Activated CD8-positive, alpha-beta memory T cell treated with anti-CD3 and anti-CD28 coated beads for 24 hours (primary cell): ENCODE results near the gene FSD1L.

Source experiments
- DNase-seq: peaks from one replicate; pipeline ENCODE4 v3.0.0-alpha.2; 2020

The FSD1L gene

DNA sequence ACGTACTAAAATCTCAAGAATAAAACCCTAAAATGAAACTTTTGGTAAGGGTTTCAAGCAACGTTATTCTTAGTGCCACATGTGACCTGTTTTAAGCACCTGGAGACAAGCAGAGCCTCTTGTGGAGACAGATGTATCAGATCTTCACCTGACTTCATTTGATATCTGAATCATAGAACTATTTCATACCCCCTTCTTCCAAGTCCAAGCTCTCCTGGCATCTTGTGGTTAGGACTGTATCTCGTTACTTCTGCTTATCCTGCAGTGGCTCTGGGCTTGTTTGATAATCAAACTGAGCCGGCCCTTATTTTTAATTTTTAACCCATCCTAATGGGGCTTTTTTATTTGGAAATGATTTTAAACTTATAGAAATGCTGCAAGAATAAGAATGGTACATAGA, 11.1 kb upstream of the FSD1L start:
- no peak for DNase-seq

DNA sequence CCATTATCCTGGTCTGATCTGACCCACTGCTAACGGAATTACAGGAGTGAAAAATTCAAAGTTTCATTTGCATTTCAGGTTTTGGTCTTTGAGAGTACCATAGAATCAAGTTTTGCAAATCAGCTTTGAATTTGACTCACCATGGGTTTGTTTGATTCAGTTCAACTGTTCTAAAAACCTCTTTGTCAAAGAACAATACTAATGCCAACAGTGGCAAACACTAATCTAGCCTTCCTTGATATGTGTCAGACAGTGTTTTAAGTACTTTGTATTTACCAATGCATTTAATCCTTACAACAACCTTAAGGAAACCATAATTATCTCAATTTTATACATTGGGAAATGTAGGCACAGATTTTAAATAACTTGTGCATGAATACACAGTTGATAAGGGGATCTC, 10.1 kb upstream of the FSD1L start:
- DNase-seq = no peak

GRCh38 chr9:105438141-105438806, 9.6 kb upstream of the FSD1L start:
- no peak for DNase-seq

GRCh38 chr9:105439428-105439827, 8.4 kb upstream of the FSD1L start:
- DNase-seq = no peak

DNA sequence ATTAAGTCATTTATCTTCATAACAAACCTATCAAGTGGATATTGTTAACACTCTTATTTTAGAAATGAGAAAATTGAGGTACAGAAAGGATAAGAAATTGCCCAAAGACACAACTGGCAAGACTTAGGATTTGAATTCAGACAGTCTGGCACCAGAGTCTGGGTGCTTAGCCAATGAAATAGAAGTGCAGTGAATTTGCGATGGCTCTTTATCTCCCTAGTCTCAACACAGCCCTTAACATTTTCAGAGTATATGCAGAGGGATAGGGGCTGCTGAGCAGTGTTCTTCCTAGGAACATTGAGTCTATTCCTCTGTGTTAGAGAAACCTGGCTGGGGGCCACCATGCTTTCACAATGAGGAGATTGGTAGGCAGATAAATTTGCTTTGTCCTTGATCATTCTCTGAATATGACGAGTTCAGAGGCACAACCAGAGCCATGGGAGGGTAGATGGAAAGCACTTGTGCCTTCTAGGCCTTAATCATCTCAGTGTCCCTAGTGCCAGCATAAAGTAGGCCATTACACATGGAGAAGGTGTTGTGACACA, 6.1 kb upstream of the FSD1L start:
- no peak for DNase-seq

- DNase-seq = no peak
These were observed 4.7 kb upstream of the FSD1L start for GRCh38 chr9:105443121-105443520.

- DNase-seq = no peak
These were observed 3.7 kb upstream of the FSD1L start for GRCh38 chr9:105444130-105444529.

- DNase-seq = no peak
These were observed 2.5 kb upstream of the FSD1L start for GRCh38 chr9:105445203-105445881.

- DNase-seq = no peak
These were observed 434 bp upstream of the FSD1L start for GRCh38 chr9:105447386-105447813.

- DNase-seq = no peak
These were observed 1.2 kb downstream of the FSD1L start for GRCh38 chr9:105449081-105449480.

DNA sequence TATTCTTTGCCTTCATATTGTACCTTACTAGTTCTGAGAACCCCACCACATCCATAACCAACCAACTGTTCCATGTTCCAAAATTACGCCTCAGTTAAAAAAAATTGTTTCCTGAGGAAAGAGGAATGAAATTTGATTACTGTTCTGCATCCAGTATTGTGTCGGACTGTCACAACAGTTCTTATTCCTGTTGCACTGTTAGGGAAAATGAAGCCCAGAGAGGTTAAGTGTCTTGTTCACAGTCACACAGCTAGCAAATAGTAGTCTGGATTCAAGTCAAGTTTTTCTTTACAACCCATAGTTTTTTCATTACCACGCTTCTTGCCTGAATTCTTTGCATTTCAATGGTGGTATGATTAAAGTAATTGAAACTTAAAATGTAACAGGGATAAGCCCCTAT, 4.4 kb downstream of the FSD1L start:
- DNase-seq = no peak

- DNase-seq = no peak
These were observed 8.1 kb downstream of the FSD1L start for GRCh38 chr9:105455836-105456475.

DNA sequence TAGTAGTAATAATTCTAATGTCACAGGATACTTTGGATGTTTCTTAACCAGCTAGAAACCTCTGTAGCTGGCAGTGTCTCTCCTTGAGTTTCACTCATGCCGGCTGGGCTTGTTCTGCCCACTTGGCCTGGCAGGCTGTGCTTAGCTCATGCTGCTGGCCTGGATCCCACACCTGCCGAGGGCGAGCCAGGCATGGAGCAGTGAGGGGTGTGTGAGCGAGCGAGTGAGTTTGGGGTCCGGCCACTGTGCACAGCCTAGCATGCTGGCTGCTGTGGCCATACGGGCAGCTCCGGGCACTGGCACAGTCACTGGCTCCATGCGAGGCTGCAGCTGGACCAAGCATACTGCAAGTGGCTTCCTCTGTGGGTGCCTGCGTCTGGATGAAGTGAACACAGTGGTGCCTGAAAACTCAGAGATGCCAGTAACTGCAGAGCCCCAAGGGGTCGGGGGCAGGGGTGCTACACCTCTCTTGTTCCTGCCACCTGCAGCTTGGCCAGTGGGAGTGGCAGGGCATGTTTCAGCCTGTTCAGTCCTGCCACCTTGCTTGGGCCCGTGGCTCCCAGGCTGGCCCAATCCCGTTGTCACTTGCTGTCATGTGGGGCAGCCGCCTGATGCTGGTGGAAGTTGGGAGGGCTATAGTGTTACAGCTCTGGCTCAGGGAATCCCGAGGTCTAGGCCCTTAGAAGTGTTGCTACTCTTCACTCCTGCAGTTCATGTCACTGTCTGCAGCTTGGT, 9.9 kb downstream of the FSD1L start:
- DNase-seq = no peak

GRCh38 chr9:105458404-105458803, 10.6 kb downstream of the FSD1L start:
- DNase-seq = no peak

DNA sequence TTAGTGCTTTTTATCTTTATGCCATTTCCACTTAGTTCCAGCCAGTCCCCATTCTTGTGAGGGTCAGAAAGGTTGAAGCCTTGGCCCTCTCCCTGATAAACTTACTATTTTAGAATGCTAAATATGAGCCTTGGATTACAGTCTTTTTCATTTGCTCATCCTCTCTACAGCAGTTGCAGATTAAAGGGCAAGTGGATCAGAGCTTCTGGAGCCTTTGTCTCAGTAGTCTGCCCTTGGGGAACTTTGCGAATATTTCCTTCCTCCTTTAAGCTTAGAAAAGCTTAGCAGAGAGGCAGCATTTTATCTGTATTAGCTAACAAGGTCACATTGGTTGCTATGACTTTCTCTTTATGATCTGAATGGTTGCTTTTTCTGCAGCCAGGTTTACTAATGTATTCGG, 11.5 kb downstream of the FSD1L start:
- no peak for DNase-seq

DNA sequence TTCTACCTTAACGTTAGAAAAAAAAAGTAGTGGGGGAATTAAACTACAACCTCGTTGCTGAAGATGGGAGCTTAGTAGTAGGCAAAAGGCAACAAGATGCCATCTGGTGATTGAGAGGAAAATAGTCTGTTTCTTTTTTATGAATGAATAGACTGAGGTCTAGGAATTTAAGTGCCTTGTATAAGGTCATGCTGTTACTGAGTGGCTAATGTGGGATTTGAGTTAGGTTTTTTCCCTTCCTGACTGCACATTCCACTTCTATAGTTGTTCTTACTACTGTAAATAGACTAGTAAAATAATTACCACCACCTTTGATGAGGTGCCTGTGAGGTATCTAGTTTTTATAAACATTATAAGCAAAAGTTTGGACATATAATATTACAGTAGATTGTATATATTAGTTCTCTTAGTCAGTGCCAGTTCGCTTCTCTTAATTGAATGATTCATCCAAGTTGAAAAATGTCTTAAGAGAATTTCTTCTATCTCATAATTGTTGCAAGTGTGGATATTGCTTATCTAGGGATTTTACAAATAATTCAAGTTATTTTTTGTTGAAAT, 19.1 kb downstream of the FSD1L start:
- DNase-seq = no peak

- DNase-seq = no peak
These were observed 21.0 kb downstream of the FSD1L start for GRCh38 chr9:105468875-105469274.

DNA sequence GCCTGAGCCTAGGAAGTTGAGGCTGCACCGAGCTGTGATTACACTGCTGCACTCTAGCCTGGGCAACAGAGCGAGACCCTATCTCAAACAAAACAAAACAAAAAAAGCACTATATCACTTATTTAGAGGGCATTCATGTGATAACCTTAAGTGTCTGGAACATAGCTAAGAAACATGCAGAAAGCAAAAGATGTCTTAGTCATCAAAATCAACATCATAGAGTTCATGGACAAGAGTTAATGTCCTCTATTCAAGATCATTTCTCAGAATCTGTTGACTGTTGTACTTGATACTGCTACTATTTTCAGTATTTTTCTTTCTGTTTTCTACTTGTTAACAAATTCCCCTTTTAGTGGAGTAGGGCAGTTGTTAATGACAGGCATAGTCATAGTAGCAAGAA, 25.4 kb downstream of the FSD1L start:
- no peak for DNase-seq

GRCh38 chr9:105475302-105475701, 27.5 kb downstream of the FSD1L start:
- no peak for DNase-seq

DNA sequence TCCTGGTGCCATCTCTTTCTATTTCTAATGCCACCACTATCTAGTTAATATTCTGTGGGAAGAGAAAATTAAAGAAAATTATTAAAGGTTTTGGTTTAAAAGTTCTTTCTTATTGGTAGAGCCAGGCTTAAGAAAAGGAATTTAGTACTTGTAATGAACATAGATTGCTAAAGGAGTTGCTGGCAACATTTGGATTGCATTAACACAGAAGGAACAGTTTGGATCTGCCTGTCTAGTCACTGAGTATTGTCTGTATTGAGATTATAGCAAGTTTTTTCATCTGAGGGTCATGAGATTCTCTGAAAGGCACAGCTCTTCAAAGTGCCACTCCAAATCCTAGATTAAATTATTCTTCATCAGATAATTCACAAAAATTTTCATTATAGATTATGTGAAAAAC, 32.0 kb downstream of the FSD1L start:
- no peak for DNase-seq

DNA sequence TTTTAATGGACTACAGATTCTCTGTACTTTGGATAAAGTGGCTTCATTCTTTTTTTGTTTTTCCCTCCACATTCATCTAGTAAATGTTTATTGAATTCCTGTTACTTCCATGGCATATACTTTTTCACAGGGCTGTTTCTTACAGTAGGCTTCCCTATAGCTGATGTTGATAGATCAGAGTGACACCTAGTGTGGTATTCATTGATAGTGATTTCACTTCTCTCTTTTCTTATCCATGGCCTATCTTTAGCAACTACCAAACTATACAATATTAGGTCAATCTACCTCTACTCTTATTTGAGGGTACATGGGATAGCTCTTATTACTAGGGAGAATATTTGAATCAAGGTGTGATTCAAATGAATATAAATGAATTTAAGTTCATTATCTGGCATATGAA, 35.8 kb downstream of the FSD1L start:
- DNase-seq = no peak

GRCh38 chr9:105484226-105484625, 36.4 kb downstream of the FSD1L start:
- no peak for DNase-seq

DNA sequence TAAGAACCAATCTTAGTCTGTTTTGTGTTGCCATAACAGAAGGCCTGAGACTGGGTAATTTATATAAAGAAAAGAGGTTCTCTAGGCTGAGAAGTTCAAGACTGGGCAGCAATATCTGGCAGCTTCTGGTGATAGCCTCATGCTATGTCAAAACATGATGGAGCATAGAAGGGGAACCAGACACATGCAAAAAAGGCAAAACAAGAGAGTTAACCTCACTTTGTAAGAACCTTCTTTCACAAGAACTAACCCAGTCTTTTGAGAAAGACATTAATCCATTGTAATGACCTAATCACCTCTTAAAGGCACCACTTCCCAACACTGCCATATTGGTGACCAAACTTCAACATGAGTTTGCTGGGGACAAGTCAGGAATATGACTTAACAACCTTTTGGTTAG, 37.3 kb downstream of the FSD1L start:
- no peak for DNase-seq
